ENCODE measurements around the gene PDZD2.

The PDZD2 gene

DNA sequence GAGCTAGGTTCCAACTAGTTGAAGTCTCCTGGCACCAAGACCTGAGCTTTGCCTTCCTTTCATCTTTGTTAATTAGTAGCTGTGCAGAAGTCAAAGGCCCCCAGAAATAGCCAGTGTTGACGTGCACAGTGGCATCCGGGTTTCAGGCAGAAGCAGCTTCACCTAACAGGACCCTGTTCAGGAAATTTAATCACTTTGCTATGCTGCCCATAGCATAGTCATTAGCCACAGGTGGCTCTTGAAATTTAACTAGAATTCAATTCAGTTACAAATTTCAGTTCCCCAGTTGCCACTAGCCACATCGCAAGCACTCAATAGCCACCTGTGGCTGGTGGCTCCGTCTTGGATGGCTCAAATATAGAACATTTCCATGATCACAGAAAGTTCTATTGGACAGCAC, 356.1 kb downstream of the PDZD2 start:
- TF ChIP-seq, protein P1, sequence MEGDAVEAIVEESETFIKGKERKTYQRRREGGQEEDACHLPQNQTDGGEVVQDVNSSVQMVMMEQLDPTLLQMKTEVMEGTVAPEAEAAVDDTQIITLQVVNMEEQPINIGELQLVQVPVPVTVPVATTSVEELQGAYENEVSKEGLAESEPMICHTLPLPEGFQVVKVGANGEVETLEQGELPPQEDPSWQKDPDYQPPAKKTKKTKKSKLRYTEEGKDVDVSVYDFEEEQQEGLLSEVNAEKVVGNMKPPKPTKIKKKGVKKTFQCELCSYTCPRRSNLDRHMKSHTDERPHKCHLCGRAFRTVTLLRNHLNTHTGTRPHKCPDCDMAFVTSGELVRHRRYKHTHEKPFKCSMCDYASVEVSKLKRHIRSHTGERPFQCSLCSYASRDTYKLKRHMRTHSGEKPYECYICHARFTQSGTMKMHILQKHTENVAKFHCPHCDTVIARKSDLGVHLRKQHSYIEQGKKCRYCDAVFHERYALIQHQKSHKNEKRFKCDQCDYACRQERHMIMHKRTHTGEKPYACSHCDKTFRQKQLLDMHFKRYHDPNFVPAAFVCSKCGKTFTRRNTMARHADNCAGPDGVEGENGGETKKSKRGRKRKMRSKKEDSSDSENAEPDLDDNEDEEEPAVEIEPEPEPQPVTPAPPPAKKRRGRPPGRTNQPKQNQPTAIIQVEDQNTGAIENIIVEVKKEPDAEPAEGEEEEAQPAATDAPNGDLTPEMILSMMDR (IDR thresholded peaks at IDR 0.05): no peak
- Histone ChIP-seq H3K4me3 (no peak overlapping the region), H3K27ac (no peak overlapping the region)
- no peak for DNase-seq (ENCODE audit: low spot score)

DNA sequence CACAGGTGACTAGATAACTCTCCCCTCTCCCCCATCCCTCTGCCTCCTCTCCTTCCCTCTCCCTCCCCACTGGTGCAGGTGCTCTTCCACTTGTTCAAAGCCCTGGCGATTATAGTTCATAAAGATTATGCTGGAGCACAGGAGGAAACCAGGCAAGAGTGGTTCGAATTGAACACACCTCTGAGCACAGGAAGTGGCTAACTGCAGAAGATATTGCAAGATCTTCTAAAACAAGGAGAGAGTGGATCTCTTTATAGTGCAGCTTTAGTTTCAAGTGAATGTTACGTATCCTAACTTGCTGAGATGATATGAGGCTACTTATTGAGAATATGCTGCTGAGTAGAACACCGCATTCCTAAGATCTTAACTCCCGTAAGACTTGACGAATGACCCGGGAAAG, 356.8 kb downstream of the PDZD2 start:
- no peak for DNase-seq (ENCODE audit: low spot score)
- Histone ChIP-seq H3K4me3 (no peak overlapping the region), H3K27ac (no peak overlapping the region)
- TF ChIP-seq, protein P1 (IDR thresholded peaks at IDR 0.05): no peak

DNA sequence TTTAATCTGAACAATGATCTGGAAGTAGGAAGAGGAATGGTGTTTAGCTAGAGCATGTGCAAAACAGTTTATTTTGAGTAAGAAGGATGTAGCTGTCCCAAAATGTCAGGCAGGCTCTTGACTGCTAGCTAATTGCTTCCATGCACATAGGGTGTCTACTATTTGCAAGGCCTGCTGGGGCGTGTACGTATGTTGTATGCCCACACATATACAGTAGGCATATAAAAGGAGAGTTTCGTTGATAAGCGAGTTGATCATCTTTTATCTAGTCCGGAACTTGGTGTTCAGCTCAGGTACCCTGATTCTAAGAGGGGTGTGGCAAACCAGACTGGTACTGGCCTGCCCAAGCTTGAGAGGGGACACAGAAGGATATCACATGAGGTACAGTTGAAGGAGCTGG, 358.0 kb downstream of the PDZD2 start:
- TF ChIP-seq, protein P1 (IDR thresholded peaks at IDR 0.05): no peak
- DNase-seq (ENCODE audit: low spot score): no peak
- Histone ChIP-seq H3K27ac (no peak overlapping the region), H3K4me3 (no peak overlapping the region)

DNA sequence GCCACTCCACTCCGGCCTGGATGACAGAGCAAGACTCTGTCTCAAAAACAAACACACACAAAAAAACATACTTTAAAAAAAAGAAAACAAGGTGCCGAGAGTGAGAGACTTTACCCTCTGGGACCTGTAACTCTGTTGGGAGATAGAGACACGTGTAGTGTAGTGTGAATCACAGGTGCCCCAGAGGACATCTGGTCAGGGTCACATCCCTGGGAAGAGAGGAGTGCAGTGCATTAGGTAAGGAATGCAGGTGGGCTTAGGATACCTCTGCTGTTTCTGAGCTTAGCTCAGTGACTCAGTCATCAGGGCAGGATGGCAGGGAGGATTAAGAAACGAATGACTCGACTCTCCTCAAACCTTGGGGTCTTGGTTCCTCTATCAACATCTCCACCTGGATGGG, 360.5 kb downstream of the PDZD2 start:
- TF ChIP-seq, protein P1 (IDR thresholded peaks at IDR 0.05): no peak
- Histone ChIP-seq H3K27ac (no peak overlapping the region), H3K4me3 (no peak overlapping the region)
- DNase-seq (ENCODE audit: low spot score): no peak

DNA sequence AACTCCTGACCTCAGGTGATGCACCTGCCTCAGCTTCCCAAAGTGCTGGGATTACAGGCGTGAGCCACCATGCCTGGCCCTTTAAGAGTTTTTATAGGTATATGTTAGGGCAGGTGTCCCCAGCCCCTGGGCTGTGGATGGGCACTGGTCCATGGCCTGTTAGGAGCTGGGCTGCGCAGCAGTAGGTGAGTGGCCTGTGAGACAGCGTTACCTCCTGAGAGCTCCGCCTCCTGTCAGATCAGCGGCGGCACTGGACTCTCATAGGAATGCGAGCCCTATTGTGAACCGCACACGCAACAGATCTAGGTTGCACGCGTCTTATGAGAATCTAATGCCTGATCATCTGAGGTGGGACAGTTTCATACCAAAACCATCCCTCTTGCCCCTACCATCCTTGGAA, 361.8 kb downstream of the PDZD2 start:
- H3K27ac ChIP-seq: no peak overlapping the region

DNA sequence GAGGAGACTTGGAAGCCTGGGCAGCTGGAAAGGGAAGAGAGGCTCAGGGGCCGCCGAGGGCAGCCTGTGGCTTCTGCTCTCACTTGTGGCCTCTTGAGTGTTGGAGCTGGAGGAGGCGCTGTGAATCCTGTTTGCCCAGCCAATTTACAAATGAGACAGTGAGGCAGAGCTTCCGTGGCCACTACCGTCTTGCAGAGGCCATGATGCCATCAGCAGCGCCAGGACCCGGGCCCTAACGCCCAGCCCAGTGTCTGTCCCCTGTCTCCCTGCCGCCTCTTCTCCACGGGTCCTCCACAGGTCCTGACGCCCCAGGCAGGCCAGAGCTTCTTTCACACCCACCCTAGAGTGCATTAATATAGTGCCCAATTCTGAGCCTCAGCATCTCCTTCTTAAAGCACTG, 362.4 kb downstream of the PDZD2 start:
- no peak for DNase-seq (ENCODE audit: low spot score)
- Histone ChIP-seq H3K27ac (no peak overlapping the region), H3K4me3 (no peak overlapping the region)
- TF ChIP-seq, protein P1 (IDR thresholded peaks at IDR 0.05): no peak

More for the DNA sequence above, 361.8 kb downstream of the PDZD2 start:
- TF ChIP-seq, protein P1 (IDR thresholded peaks at IDR 0.05): no peak
- DNase-seq (ENCODE audit: low spot score): no peak
- no peak overlapping the region for H3K4me3 ChIP-seq

DNA sequence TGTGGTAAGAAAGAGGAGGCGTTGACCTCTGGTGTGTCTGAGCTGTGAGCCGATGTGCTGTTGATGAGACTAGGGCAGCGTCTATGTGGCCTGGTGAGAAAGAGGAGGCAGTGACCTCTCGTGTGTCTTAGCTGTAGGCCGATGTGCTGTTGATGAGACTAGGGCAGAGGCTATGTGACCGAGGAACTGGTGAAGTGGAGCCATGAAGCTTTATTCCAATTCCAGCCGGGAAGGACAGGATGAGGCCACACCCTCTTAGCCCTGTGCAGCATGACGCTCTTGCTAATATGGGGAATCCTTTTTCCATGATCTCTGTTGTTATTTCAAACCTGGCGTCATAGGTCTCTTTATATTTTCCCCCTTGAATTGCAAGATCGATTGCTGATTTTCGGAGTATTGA, 362.8 kb downstream of the PDZD2 start:
- Histone ChIP-seq H3K4me3 (no peak overlapping the region), H3K27ac (no peak overlapping the region)
- TF ChIP-seq, protein P1 (IDR thresholded peaks at IDR 0.05): no peak
- no peak for DNase-seq (ENCODE audit: low spot score)
